Smooth muscle cell (in vitro differentiated cells): ENCODE data around the gene KCNK7. TPM values are rescaled to one million over a fixed set of nuclear protein-coding genes. Genes with fewer than 3 reads are reported as not detected.

ENCODE experiments used
- DNase-seq: peaks from one replicate; lab custom pipeline; 2025; ENCODE audit not compliant: unreplicated experiment; lab: John Stamatoyannopoulos, UW
- H2AFZ ChIP-seq: fragments of 200-600 bp; sonication (generic); 2 replicates; pipeline ENCODE4 v1.6.0; 2016; ENCODE audit warnings: antibody characterized with exemption, low read depth, mild to moderate bottlenecking
- H3F3A ChIP-seq: fragments of 200-600 bp; sonication (generic); 2 replicates; pipeline ENCODE4 v1.6.0; 2017; ENCODE audit warnings: antibody characterized with exemption, low read depth
- H3K27ac ChIP-seq: fragments of 200-600 bp; sonication (generic); 2 replicates; pipeline ENCODE4 v1.5.1; 2016; ENCODE audit warnings: low read depth, mild to moderate bottlenecking
- H3K27me3 ChIP-seq: fragments of 200-600 bp; sonication (generic); 2 replicates; pipeline ENCODE4 v1.6.1; 2016; ENCODE audit warnings: low read depth, mild to moderate bottlenecking
- H3K36me3 ChIP-seq: fragments of 200-600 bp; sonication (generic); 2 replicates; pipeline ENCODE4 v1.5.1; 2016; ENCODE audit warnings: low read depth
- H3K4me1 ChIP-seq: fragments of 200-600 bp; sonication (generic); 2 replicates; pipeline ENCODE4 v1.5.1; 2016; ENCODE audit warnings: low read depth
- H3K4me2 ChIP-seq: fragments of 200-600 bp; sonication (generic); 2 replicates; pipeline ENCODE4 v1.6.0; 2016; ENCODE audit warnings: mild to moderate bottlenecking
- H3K4me3 ChIP-seq: fragments of 200-600 bp; sonication (generic); 2 replicates; pipeline ENCODE4 v1.5.1; 2016; ENCODE audit warnings: mild to moderate bottlenecking
- H3K79me2 ChIP-seq: fragments of 200-600 bp; sonication (generic); 2 replicates; pipeline ENCODE4 v1.6.0; 2016; ENCODE audit warnings: low read depth, mild to moderate bottlenecking
- H3K9ac ChIP-seq: fragments of 200-600 bp; sonication (generic); 2 replicates; pipeline ENCODE4 v1.6.0; 2016; ENCODE audit warnings: low read depth
- H3K9me3 ChIP-seq: fragments of 200-600 bp; sonication (generic); replicated peaks from 2 replicates; pipeline ENCODE4 v1.5.1; 2016; ENCODE audit warnings: low read depth
- H4K20me1 ChIP-seq: fragments of 200-600 bp; sonication (generic); 2 replicates; pipeline ENCODE4 v1.6.0; 2016; ENCODE audit warnings: low read depth
- WGBS: methylation state at CpG from one replicate; pipeline ENCODE4 v1.1.7; 2016; ENCODE audit warnings: low lambda C conversion rate; 5-methylcytosine and 5-hydroxymethylcytosine counted together
- polyA plus RNA-seq: library from polyadenylated mRNA; unstranded; fragments of >200 nt; fragmentation: Nextera tagmentation; extraction: Ambion mirVana; gene quantifications from 2 replicates; pipeline ENCODE4 v1.2.1, GENCODE V29; 2016
- total RNA-seq: library from RNA; depleted of rRNA; stranded (reverse); fragments of >200 nt; gene quantifications from 2 replicates; pipeline ENCODE4 v1.2.3, GENCODE V29; 2014
- TF ChIP-seq, protein P1 (sequence below): fragments of 200-600 bp; sonication (generic); IDR thresholded peaks from 2 replicates; pipeline ENCODE4 v1.5.1; 2017; ENCODE audit warnings: borderline replicate concordance, mild to moderate bottlenecking, antibody characterized with exemption; ENCODE audit not compliant: insufficient read depth, poor library complexity, severe bottlenecking

Gene KCNK7
- total and polyA plus RNA-seq, 2 experiments from 2014 or later = not detected

DNA sequence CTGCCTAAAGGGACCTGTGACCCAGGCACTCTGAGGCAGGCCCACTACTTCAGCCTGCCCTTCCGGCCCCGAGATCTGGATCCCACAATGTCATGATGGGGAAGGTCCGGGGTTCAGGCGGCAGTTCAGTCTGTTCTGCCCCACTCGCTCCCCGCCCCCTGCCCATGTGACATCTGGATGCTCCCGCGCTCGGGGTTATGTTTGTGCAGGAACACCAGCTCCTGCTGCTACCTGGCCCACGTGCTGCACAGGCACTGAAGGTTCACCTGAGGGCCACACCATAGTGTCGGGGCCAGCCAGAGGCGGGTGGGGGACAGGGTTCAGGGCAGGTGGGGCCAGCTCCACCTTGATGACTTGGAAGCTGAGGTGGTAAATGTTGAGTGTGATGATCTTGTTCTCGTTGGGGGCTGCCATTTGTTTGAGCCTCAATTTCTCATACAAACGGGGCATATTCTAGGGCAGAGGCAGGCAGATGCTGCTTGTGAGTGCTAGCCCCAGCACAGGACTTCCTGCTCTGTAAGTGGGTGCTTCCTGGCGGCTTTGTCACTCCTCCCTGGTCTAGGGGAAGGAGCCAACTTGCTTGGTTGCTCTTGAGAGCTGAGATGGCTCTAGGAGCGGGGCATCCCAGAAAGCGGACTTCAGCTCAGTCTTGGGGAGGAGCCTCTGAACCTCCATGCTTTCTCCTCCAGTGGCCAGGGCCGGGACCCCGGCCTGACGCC, 37.9 kb upstream of the KCNK7 start:
- Histone ChIP-seq H2AFZ (no peak overlapping the region), H3K4me1 (peaks cover 9% of the 10 kb centered on the region), H3K79me2 (no peaks in the 10 kb centered on the region), H3K27ac (no peak overlapping the region), H3K27me3 (no peaks in the 10 kb centered on the region), H3K9me3 (no peaks in the 10 kb centered on the region), H3K4me2 (no peak overlapping the region), H3K4me3 (no peak overlapping the region), H4K20me1 (peaks cover 9% of the 10 kb centered on the region), H3K36me3 (no peaks in the 10 kb centered on the region), H3K9ac (no peak overlapping the region), H3F3A (peaks cover 11% of the 10 kb centered on the region)
- WGBS = 96% methylated on average over 20 of the region's 20 CpGs
- TF ChIP-seq, protein P1, sequence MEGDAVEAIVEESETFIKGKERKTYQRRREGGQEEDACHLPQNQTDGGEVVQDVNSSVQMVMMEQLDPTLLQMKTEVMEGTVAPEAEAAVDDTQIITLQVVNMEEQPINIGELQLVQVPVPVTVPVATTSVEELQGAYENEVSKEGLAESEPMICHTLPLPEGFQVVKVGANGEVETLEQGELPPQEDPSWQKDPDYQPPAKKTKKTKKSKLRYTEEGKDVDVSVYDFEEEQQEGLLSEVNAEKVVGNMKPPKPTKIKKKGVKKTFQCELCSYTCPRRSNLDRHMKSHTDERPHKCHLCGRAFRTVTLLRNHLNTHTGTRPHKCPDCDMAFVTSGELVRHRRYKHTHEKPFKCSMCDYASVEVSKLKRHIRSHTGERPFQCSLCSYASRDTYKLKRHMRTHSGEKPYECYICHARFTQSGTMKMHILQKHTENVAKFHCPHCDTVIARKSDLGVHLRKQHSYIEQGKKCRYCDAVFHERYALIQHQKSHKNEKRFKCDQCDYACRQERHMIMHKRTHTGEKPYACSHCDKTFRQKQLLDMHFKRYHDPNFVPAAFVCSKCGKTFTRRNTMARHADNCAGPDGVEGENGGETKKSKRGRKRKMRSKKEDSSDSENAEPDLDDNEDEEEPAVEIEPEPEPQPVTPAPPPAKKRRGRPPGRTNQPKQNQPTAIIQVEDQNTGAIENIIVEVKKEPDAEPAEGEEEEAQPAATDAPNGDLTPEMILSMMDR = no peak
- no peak for DNase-seq

DNA sequence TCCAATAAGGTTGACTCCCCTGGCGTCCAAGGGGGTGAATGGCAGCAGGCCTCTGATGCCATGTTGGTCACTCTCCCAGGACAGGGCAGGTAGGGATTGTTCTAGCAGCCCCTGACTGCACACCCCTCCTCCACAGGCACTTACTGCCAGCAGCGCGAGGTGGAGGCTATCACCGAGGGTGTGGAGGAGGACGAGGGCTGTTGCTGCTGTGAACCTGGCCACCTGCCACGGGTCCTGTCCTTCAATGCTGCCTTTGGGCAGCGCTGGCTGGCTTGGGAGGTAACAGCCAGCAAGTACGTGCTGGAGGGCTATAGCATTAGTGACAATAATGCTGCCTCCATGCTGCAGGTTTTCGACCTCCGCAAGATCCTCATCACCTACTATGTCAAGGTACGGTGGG, 34.6 kb upstream of the KCNK7 start:
- WGBS = 98% methylated on average over 11 of the region's 11 CpGs
- Histone ChIP-seq H2AFZ (no peak overlapping the region), H3K4me2 (no peak overlapping the region), H3K4me1 (no peaks in the 10 kb centered on the region), H3K9ac (no peak overlapping the region), H3K4me3 (no peak overlapping the region), H3K36me3 (no peaks in the 10 kb centered on the region), H3K27me3 (no peaks in the 10 kb centered on the region), H3K27ac (no peak overlapping the region), H3K9me3 (no peaks in the 10 kb centered on the region), H4K20me1 (no peaks in the 10 kb centered on the region), H3K79me2 (no peaks in the 10 kb centered on the region), H3F3A (no peaks in the 10 kb centered on the region)
- DNase-seq = no peak
- TF ChIP-seq, protein P1 = no peak

DNA sequence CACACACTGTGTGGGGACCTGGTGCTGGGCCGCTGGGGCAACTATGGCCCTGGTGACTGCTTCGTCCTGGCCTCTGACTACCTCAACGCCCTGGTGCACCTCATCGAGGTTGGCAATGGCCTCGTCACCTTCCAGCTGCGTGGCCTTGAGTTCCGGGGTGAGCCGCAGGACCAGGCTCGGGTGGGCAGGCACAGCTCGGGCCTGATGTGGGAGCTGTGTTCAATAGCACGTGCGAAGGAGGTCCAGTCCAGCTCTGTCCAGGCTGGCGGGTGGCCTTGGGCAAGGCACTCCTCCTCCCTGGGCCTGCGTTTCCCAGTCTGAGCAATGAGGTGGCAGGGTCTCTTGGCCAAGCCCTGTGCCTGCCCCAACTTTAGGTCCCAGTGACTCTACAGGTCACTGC, 34.0 kb upstream of the KCNK7 start:
- H4K20me1 ChIP-seq = no peaks in the 10 kb centered on the region
- no peaks in the 10 kb centered on the region for H3K9me3 ChIP-seq
- TF ChIP-seq, protein P1 = no peak
- no peaks in the 10 kb centered on the region for H3F3A ChIP-seq
- WGBS = 96% methylated on average over 14 of the region's 14 CpGs
- H3K27me3 ChIP-seq = no peaks in the 10 kb centered on the region
- no peak overlapping the region for H3K4me2 ChIP-seq
- no peak overlapping the region for H2AFZ ChIP-seq
- no peak overlapping the region for H3K4me3 ChIP-seq
- no peak for DNase-seq
- no peaks in the 10 kb centered on the region for H3K79me2 ChIP-seq
- no peak overlapping the region for H3K27ac ChIP-seq
- no peaks in the 10 kb centered on the region for H3K36me3 ChIP-seq
- no peak overlapping the region for H3K9ac ChIP-seq
- H3K4me1 ChIP-seq = no peaks in the 10 kb centered on the region

DNA sequence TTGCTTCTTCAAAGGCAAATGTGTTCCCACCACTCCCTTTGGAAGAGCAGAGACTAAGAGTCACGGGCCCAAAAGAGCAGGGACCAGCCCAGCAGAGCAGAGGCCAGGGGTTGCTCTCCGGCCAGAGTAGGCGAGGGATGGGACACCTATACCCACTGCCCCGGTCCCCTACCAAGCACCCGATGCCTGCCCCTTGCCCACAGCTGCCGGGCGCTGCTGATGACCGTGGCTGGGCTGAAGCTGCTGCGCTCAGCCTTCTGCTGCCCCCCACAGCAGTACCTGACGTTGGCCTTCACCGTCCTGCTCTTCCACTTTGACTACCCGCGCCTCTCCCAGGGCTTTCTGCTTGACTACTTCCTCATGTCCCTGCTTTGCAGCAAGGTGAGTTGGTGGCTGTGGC, 31.6 kb upstream of the KCNK7 start:
- Histone ChIP-seq H3K4me3 (no peak overlapping the region), H3K79me2 (no peaks in the 10 kb centered on the region), H3K27ac (no peak overlapping the region), H4K20me1 (no peaks in the 10 kb centered on the region), H3K36me3 (no peaks in the 10 kb centered on the region), H3K4me1 (no peaks in the 10 kb centered on the region), H3K9ac (no peak overlapping the region), H3K9me3 (no peaks in the 10 kb centered on the region), H2AFZ (no peak overlapping the region), H3K4me2 (no peak overlapping the region), H3F3A (no peaks in the 10 kb centered on the region), H3K27me3 (no peaks in the 10 kb centered on the region)
- TF ChIP-seq, protein P1 = no peak
- DNase-seq = no peak
- WGBS = 97% methylated on average over 13 of the region's 13 CpGs
